ENCODE results near the gene CXCR4. TPM values are rescaled to one million over a fixed set of nuclear protein-coding genes. Genes with fewer than 3 reads are reported as not detected.
A peak's percentile ranks its signal among the peaks of the same experiment; 100 is the strongest.

CXCR4 gene
- total RNA-seq, 2 experiments from 2014 or later = 288 to 293 TPM

GRCh38 chr2:136128905-136129304 is 11.0 kb upstream of the CXCR4 start:
- H3K27me3 Mint-ChIP-seq = peaks cover 3% of the 10 kb centered on the region
- peak overlapping the region; percentile 64 for H3K4me3 Mint-ChIP-seq
- peaks cover 2% of the 10 kb centered on the region for H3K36me3 Mint-ChIP-seq
- H3K27ac Mint-ChIP-seq = peak overlapping the region; percentile 87
- no peaks in the 10 kb centered on the region for H3K9me3 Mint-ChIP-seq
- DNase-seq (no peak), ATAC-seq (ENCODE audit: low read depth) (no peak)
- peaks cover 79% of the 10 kb centered on the region for H3K4me1 Mint-ChIP-seq
- POLR2A ChIA-PET = interaction anchor here (1.2 to 8.9 kb wide), 5 partner anchors 10 to 253 kb away, joined by 3 to 92 read pairs (median 3); partner anchors contain the start of gene CXCR4

GRCh38 chr2:136128366-136128765 is 10.4 kb upstream of the CXCR4 start:
- no peak for DNase-seq
- Mint-ChIP-seq H3K9me3 (no peaks in the 10 kb centered on the region), H3K36me3 (peaks cover 2% of the 10 kb centered on the region), H3K27me3 (peaks cover 3% of the 10 kb centered on the region), H3K4me3 (peak overlapping the region; percentile 64), H3K27ac (no peak overlapping the region), H3K4me1 (peaks cover 79% of the 10 kb centered on the region)
- POLR2A ChIA-PET = interaction anchor here (1.3 to 3.7 kb wide), 4 partner anchors 10 to 254 kb away, joined by 3 to 21 read pairs (median 6); partner anchors contain the start of gene CXCR4
- ATAC-seq (ENCODE audit: low read depth) = no peak

GRCh38 chr2:136127356-136127755 is 9.4 kb upstream of the CXCR4 start:
- Mint-ChIP-seq H3K36me3 (peaks cover 2% of the 10 kb centered on the region), H3K27me3 (peaks cover 3% of the 10 kb centered on the region), H3K9me3 (no peaks in the 10 kb centered on the region), H3K4me1 (peaks cover 77% of the 10 kb centered on the region), H3K4me3 (no peak overlapping the region), H3K27ac (no peak overlapping the region)
- POLR2A ChIA-PET = interaction anchor here (0.9 to 1.8 kb wide), 2 partner anchors 9 to 112 kb away, joined by 3 to 9 read pairs; partner anchors contain the start of gene CXCR4
- no peak for DNase-seq
- ATAC-seq (ENCODE audit: low read depth) = no peak

GRCh38 chr2:136126421-136126926 is 8.5 kb upstream of the CXCR4 start:
- Mint-ChIP-seq H3K4me1 (peaks cover 75% of the 10 kb centered on the region), H3K27ac (peak overlapping the region; percentile 35), H3K27me3 (peaks cover 3% of the 10 kb centered on the region), H3K36me3 (peaks cover 2% of the 10 kb centered on the region), H3K4me3 (no peak overlapping the region), H3K9me3 (no peaks in the 10 kb centered on the region)
- no peak for ATAC-seq (ENCODE audit: low read depth)
- POLR2A ChIA-PET = interaction anchor here (0.9 to 1.9 kb wide), 3 partner anchors 10 to 113 kb away, joined by 3 to 17 read pairs (median 5); no protein-coding TSS in a partner anchor
- DNase-seq = no peak

GRCh38 chr2:136126021-136126420 is 8.1 kb upstream of the CXCR4 start:
- peak overlapping the region; percentile 3 for H3K27ac Mint-ChIP-seq
- peaks cover 2% of the 10 kb centered on the region for H3K36me3 Mint-ChIP-seq
- H3K4me3 Mint-ChIP-seq = no peak overlapping the region
- POLR2A ChIA-PET = interaction anchor here (0.9 to 1.9 kb wide), 4 partner anchors 10 to 251 kb away, joined by 4 to 17 read pairs (median 4); no protein-coding TSS in a partner anchor
- peaks cover 74% of the 10 kb centered on the region for H3K4me1 Mint-ChIP-seq
- DNase-seq = no peak
- no peaks in the 10 kb centered on the region for H3K9me3 Mint-ChIP-seq
- ATAC-seq (ENCODE audit: low read depth) = no peak
- H3K27me3 Mint-ChIP-seq = peaks cover 3% of the 10 kb centered on the region

- POLR2A ChIA-PET = interaction anchor here (0.9 to 2.2 kb wide), 5 partner anchors 9 to 252 kb away, joined by 4 to 17 read pairs (median 5); no protein-coding TSS in a partner anchor
- DNase-seq (no peak), ATAC-seq (ENCODE audit: low read depth) (peak; percentile 25)
- Mint-ChIP-seq H3K9me3 (no peaks in the 10 kb centered on the region), H3K36me3 (peaks cover 2% of the 10 kb centered on the region), H3K4me3 (peak overlapping the region; percentile 68), H3K27ac (peak overlapping the region; percentile 80), H3K4me1 (peaks cover 74% of the 10 kb centered on the region), H3K27me3 (peaks cover 3% of the 10 kb centered on the region)
These were observed 7.3 kb upstream of the CXCR4 start for GRCh38 chr2:136125236-136125635.

- H3K36me3 Mint-ChIP-seq = peaks cover 2% of the 10 kb centered on the region
- H3K4me3 Mint-ChIP-seq = peak overlapping the region; percentile 68
- H3K27me3 Mint-ChIP-seq = peaks cover 3% of the 10 kb centered on the region
- DNase-seq = no peak
- peak overlapping the region; percentile 80 for H3K27ac Mint-ChIP-seq
- peaks cover 75% of the 10 kb centered on the region for H3K4me1 Mint-ChIP-seq
- peak; percentile 16 for ATAC-seq (ENCODE audit: low read depth)
- no peaks in the 10 kb centered on the region for H3K9me3 Mint-ChIP-seq
- POLR2A ChIA-PET = interaction anchor here (0.7 to 2.2 kb wide), 7 partner anchors 9 to 252 kb away, joined by 3 to 17 read pairs (median 4); no protein-coding TSS in a partner anchor
These were observed 6.9 kb upstream of the CXCR4 start for GRCh38 chr2:136124805-136125204.

- peaks cover 3% of the 10 kb centered on the region for H3K27me3 Mint-ChIP-seq
- peak overlapping the region; percentile 45 for H3K4me3 Mint-ChIP-seq
- DNase-seq (no peak), ATAC-seq (ENCODE audit: low read depth) (no peak)
- peak overlapping the region; percentile 17 for H3K27ac Mint-ChIP-seq
- POLR2A ChIA-PET = interaction anchor here (1.1 to 1.7 kb wide), 2 partner anchors 14 to 67 kb away, joined by 4 read pairs; no protein-coding TSS in a partner anchor
- H3K9me3 Mint-ChIP-seq = no peaks in the 10 kb centered on the region
- H3K36me3 Mint-ChIP-seq = peaks cover 2% of the 10 kb centered on the region
- peaks cover 64% of the 10 kb centered on the region for H3K4me1 Mint-ChIP-seq
These were observed 4.7 kb upstream of the CXCR4 start for GRCh38 chr2:136122661-136123060.

- H3K27ac Mint-ChIP-seq = no peak overlapping the region
- peaks cover under 1% of the 10 kb centered on the region for H3K27me3 Mint-ChIP-seq
- POLR2A ChIA-PET = interaction anchor here (1.7 kb wide), 1 partner anchor 16 kb away, joined by 4 read pairs; no protein-coding TSS in a partner anchor
- H3K4me3 Mint-ChIP-seq = no peak overlapping the region
- DNase-seq (no peak), ATAC-seq (ENCODE audit: low read depth) (no peak)
- peaks cover 56% of the 10 kb centered on the region for H3K4me1 Mint-ChIP-seq
- peaks cover 9% of the 10 kb centered on the region for H3K36me3 Mint-ChIP-seq
- H3K9me3 Mint-ChIP-seq = no peaks in the 10 kb centered on the region
These were observed 3.4 kb upstream of the CXCR4 start for GRCh38 chr2:136121204-136121910.

- no peaks in the 10 kb centered on the region for H3K9me3 Mint-ChIP-seq
- H3K27ac Mint-ChIP-seq = peak overlapping the region; percentile 99
These were observed 2.0 kb upstream of the CXCR4 start for GRCh38 chr2:136119717-136120675.

GRCh38 chr2:136118819-136119716 is 1.1 kb upstream of the CXCR4 start:
- Mint-ChIP-seq H3K9me3 (no peaks in the 10 kb centered on the region), H3K4me1 (peaks cover 49% of the 10 kb centered on the region), H3K27me3 (no peaks in the 10 kb centered on the region), H3K36me3 (peaks cover 28% of the 10 kb centered on the region), H3K4me3 (peak overlapping the region; percentile 98), H3K27ac (peak overlapping the region; percentile 99)
- ATAC-seq (ENCODE audit: low read depth) (peak; percentile 68), DNase-seq (peak; percentile 84)
- POLR2A ChIA-PET = interaction anchor here (0.7 to 2.9 kb wide), 24 partner anchors 9 to 265 kb away, joined by 3 to 92 read pairs (median 4); partner anchors contain the start of gene DARS1

More at GRCh38 chr2:136119717-136120675, 2.0 kb upstream of the CXCR4 start:
- POLR2A ChIA-PET = interaction anchor here (0.8 to 2.9 kb wide), 14 partner anchors 8 to 262 kb away, joined by 3 to 92 read pairs (median 6); partner anchors contain the start of gene DARS1
- Mint-ChIP-seq H3K4me1 (peaks cover 53% of the 10 kb centered on the region), H3K36me3 (peaks cover 20% of the 10 kb centered on the region), H3K27me3 (no peaks in the 10 kb centered on the region), H3K4me3 (peak overlapping the region; percentile 98)
- DNase-seq (no peak), ATAC-seq (ENCODE audit: low read depth) (no peak)
